A673 (cell line): ENCODE data around the gene IRS1. TPM values are rescaled to one million over a fixed set of nuclear protein-coding genes. Genes with fewer than 3 reads are reported as not detected.

ENCODE experiments used
- BruUV-seq: library from RNA; stranded (reverse); fragments of 400-500 nt; replicated peaks from 2 replicates; lab custom pipeline; 2021; lab: Mats Ljungman, UMichigan
- CTCF ChIA-PET: fragments of 300-600 bp; sonication (Branson Sonifier 250); formaldehyde crosslinking; loops from one replicate; lab custom pipeline; 2022; ENCODE audit warnings: antibody characterized with exemption; lab: Charles Lee
- POLR2A ChIA-PET: fragments of 300-600 bp; sonication (Branson Sonifier 250); formaldehyde crosslinking; loops from one replicate; lab custom pipeline; 2022; ENCODE audit warnings: antibody characterized with exemption; ENCODE audit not compliant: low non-redundant PET; lab: Charles Lee
- DNase-seq: peaks from one replicate; pipeline ENCODE4 v3.0.0-alpha.2; 2015; ENCODE audit warnings: low spot score
- H3K27ac ChIP-seq: fragments of 200-600 bp; sonication (generic); 2 replicates; pipeline ENCODE4 v1.5.1; 2016; ENCODE audit warnings: mixed run types, low read depth, mild to moderate bottlenecking, mixed read lengths, antibody characterized with exemption, low read length; ENCODE audit not compliant: poor library complexity, severe bottlenecking
- H3K27me3 ChIP-seq: fragments of 200-600 bp; sonication (generic); replicated peaks from 2 replicates; pipeline ENCODE4 v1.6.1; 2017; ENCODE audit warnings: mixed run types, low read depth, mild to moderate bottlenecking, mixed read lengths, antibody characterized with exemption, low read length; ENCODE audit not compliant: insufficient read depth, poor library complexity
- H3K36me3 ChIP-seq: fragments of 200-600 bp; sonication (generic); 2 replicates; pipeline ENCODE4 v1.6.1; 2016; ENCODE audit warnings: mixed run types, mild to moderate bottlenecking, mixed read lengths, antibody characterized with exemption, low read length; ENCODE audit not compliant: insufficient read depth, poor library complexity, severe bottlenecking
- H3K4me1 ChIP-seq: fragments of 200-600 bp; sonication (generic); 2 replicates; pipeline ENCODE4 v1.6.1; 2017; ENCODE audit warnings: mixed run types, mild to moderate bottlenecking, mixed read lengths, antibody characterized with exemption, low read length; ENCODE audit not compliant: insufficient read depth, poor library complexity, severe bottlenecking
- H3K4me3 ChIP-seq: fragments of 200-600 bp; sonication (generic); 2 replicates; pipeline ENCODE4 v1.5.1; 2016; ENCODE audit warnings: low read depth, mixed run types, mild to moderate bottlenecking, mixed read lengths, low read length; ENCODE audit not compliant: poor library complexity, severe bottlenecking
- H3K9me3 ChIP-seq: fragments of 200-600 bp; sonication (generic); 2 replicates; pipeline ENCODE4 v1.6.1; 2016; ENCODE audit warnings: mixed run types, low read depth, mild to moderate bottlenecking, mixed read lengths, antibody characterized with exemption, low read length; ENCODE audit not compliant: poor library complexity, severe bottlenecking
- EZH2 ChIP-seq: fragments of 200-600 bp; sonication (generic); IDR thresholded peaks from 2 replicates; pipeline ENCODE4 v1.6.1; 2017; ENCODE audit warnings: borderline replicate concordance, low read depth, mild to moderate bottlenecking, mixed read lengths, antibody characterized with exemption, low read length; ENCODE audit not compliant: poor library complexity, severe bottlenecking
- intact Hi-C: fragments of 100-400 bp; cut with micrococcal nuclease; formaldehyde crosslinking; loops from one replicate; pipeline ENCODE4 v1.10.0; 2022; ENCODE audit not compliant: unreplicated experiment
- total RNA-seq: library from RNA; stranded (reverse); gene quantifications from 2 replicates; pipeline ENCODE4 v1.2.3, GENCODE V29; 2021
- TF ChIP-seq, protein P1 (sequence below): fragments of 300-800, 200-600 bp; sonication (generic); conservative IDR thresholded peaks from 2 replicates; pipeline ENCODE4 v1.5.1; 2017; ENCODE audit warnings: low read depth, mild to moderate bottlenecking, antibody characterized with exemption, low read length, moderate library complexity, mixed read lengths

The IRS1 gene
- total RNA-seq, 1 experiment from 2014 or later = 29.3 TPM

DNA sequence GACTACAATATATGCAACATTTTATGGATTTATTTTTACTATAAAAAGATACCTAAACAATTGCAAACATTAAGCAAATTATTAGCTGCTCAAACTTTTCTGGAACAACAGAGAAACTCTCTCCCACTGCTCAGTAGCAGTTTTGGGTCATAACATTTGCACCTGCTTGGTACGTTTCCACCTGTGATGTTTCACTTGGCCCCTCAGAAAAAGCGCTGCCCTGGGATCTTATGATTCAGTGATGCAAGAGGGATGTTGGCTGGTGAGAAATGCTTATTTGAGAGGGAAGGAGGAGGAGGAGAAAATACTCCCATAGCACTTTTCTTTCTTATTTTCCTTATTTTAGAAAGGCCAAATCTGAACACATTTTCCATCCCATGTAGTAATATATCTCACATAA is 9.2 kb downstream of the IRS1 start:
- Histone ChIP-seq H3K4me3 (peak overlapping the region; percentile 91), H3K36me3 (peaks cover 31% of the 10 kb centered on the region), H3K9me3 (no peaks in the 10 kb centered on the region), H3K27ac (no peak overlapping the region), H3K27me3 (no peaks in the 10 kb centered on the region), H3K4me1 (peaks cover 45% of the 10 kb centered on the region)
- intact Hi-C loops = loop anchor here (2.0 kb wide), 1 partner anchor 668 kb away; no protein-coding TSS in a partner anchor
- ChIA-PET POLR2A (no interaction called here), CTCF (no interaction called here)
- no peak for TF ChIP-seq EZH2
- TF ChIP-seq, protein P1, sequence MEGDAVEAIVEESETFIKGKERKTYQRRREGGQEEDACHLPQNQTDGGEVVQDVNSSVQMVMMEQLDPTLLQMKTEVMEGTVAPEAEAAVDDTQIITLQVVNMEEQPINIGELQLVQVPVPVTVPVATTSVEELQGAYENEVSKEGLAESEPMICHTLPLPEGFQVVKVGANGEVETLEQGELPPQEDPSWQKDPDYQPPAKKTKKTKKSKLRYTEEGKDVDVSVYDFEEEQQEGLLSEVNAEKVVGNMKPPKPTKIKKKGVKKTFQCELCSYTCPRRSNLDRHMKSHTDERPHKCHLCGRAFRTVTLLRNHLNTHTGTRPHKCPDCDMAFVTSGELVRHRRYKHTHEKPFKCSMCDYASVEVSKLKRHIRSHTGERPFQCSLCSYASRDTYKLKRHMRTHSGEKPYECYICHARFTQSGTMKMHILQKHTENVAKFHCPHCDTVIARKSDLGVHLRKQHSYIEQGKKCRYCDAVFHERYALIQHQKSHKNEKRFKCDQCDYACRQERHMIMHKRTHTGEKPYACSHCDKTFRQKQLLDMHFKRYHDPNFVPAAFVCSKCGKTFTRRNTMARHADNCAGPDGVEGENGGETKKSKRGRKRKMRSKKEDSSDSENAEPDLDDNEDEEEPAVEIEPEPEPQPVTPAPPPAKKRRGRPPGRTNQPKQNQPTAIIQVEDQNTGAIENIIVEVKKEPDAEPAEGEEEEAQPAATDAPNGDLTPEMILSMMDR = no peak
- no peak for DNase-seq
- BruUV-seq = no TSS peak

DNA sequence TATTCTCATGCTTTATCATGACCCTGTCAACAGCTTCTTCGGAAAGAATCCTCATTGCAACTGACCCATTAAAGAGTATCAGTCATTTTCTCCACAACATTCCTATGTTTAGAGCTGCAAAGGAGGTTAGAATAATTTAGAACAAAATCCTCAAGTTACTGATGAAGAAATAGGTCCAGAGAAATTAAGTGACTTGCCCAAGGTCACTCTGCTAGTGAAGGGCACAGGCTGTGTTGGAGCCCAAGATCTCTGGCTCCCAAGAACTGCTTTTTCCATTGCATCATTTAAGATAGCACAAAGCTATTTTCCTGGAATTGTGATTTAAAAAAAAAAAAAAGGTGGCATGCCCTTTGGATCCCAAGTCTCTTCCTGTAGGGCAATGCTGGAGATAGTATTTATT is 9.6 kb downstream of the IRS1 start:
- TF ChIP-seq, protein P1 = no peak
- TF ChIP-seq EZH2 = no peak
- POLR2A ChIA-PET = no interaction called here
- H3K4me3 ChIP-seq = no peak overlapping the region

DNA sequence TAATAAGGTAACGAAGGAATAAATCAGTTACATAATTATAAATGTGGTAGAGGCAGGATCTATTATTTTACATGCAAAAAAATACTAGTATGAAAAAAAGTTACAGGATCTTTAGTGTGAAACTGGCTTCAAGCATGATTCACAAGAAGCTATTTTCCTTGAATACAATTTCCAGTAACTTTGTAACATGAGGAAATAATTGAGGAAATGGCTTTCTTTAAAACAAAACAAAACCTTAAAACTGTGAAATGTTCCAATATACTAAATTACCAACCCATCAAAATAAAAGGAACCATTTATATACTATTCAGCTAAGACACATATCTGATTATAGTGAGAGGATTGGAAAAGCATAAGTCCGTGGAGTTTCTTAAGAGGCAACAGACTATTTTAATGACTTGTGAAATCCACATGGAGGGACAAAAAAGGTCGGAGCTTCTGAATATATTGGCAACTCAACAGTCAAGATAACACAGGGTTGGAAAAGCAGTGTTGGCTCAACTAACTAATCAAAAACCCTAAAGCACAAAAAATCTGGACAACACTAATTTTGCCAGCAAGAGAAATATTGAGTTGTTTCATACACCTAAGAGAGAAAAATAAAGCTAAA is 10.6 kb downstream of the IRS1 start:
- TF ChIP-seq EZH2 = no peak
- TF ChIP-seq, protein P1 = no peak
- no peak for DNase-seq
- no TSS peak for BruUV-seq
- peaks cover 31% of the 10 kb centered on the region for H3K36me3 ChIP-seq
- H3K27me3 ChIP-seq = no peaks in the 10 kb centered on the region
- intact Hi-C loops = no loop called here
- no peak overlapping the region for H3K4me3 ChIP-seq
- peaks cover under 1% of the 10 kb centered on the region for H3K9me3 ChIP-seq
- no peak overlapping the region for H3K27ac ChIP-seq
- POLR2A ChIA-PET = no interaction called here
- CTCF ChIA-PET = no interaction called here
- peaks cover 41% of the 10 kb centered on the region for H3K4me1 ChIP-seq

More for the DNA sequence above, 9.6 kb downstream of the IRS1 start:
- CTCF ChIA-PET = interaction anchor here (0.6 kb wide), 1 partner anchor 128 kb away, joined by 3 read pairs; no protein-coding TSS in a partner anchor
- H3K27me3 ChIP-seq = no peaks in the 10 kb centered on the region
- peaks cover 28% of the 10 kb centered on the region for H3K36me3 ChIP-seq
- DNase-seq = no peak
- H3K4me1 ChIP-seq = peaks cover 45% of the 10 kb centered on the region
- intact Hi-C loops = loop anchor here (2.0 kb wide), 1 partner anchor 667 kb away; no protein-coding TSS in a partner anchor
- no peak overlapping the region for H3K27ac ChIP-seq
- no TSS peak for BruUV-seq
- H3K9me3 ChIP-seq = no peaks in the 10 kb centered on the region
